Smooth muscle cell (in vitro differentiated cells): Measurements from ENCODE around the gene PFKFB3. TPM values are rescaled to one million over a fixed set of nuclear protein-coding genes. Genes with fewer than 3 reads are reported as not detected.

Experiments used
- DNase-seq: peaks from one replicate; lab custom pipeline; 2025; ENCODE audit not compliant: unreplicated experiment; lab: John Stamatoyannopoulos, UW
- H2AFZ ChIP-seq: fragments of 200-600 bp; sonication (generic); 2 replicates; pipeline ENCODE4 v1.6.0; 2016; ENCODE audit warnings: antibody characterized with exemption, low read depth, mild to moderate bottlenecking
- H3F3A ChIP-seq: fragments of 200-600 bp; sonication (generic); 2 replicates; pipeline ENCODE4 v1.6.0; 2017; ENCODE audit warnings: antibody characterized with exemption, low read depth
- H3K27ac ChIP-seq: fragments of 200-600 bp; sonication (generic); 2 replicates; pipeline ENCODE4 v1.5.1; 2016; ENCODE audit warnings: low read depth, mild to moderate bottlenecking
- H3K27me3 ChIP-seq: fragments of 200-600 bp; sonication (generic); 2 replicates; pipeline ENCODE4 v1.6.1; 2016; ENCODE audit warnings: low read depth, mild to moderate bottlenecking
- H3K36me3 ChIP-seq: fragments of 200-600 bp; sonication (generic); 2 replicates; pipeline ENCODE4 v1.5.1; 2016; ENCODE audit warnings: low read depth
- H3K4me1 ChIP-seq: fragments of 200-600 bp; sonication (generic); 2 replicates; pipeline ENCODE4 v1.5.1; 2016; ENCODE audit warnings: low read depth
- H3K4me2 ChIP-seq: fragments of 200-600 bp; sonication (generic); 2 replicates; pipeline ENCODE4 v1.6.0; 2016; ENCODE audit warnings: mild to moderate bottlenecking
- H3K4me3 ChIP-seq: fragments of 200-600 bp; sonication (generic); 2 replicates; pipeline ENCODE4 v1.5.1; 2016; ENCODE audit warnings: mild to moderate bottlenecking
- H3K79me2 ChIP-seq: fragments of 200-600 bp; sonication (generic); 2 replicates; pipeline ENCODE4 v1.6.0; 2016; ENCODE audit warnings: low read depth, mild to moderate bottlenecking
- H3K9ac ChIP-seq: fragments of 200-600 bp; sonication (generic); 2 replicates; pipeline ENCODE4 v1.6.0; 2016; ENCODE audit warnings: low read depth
- H3K9me3 ChIP-seq: fragments of 200-600 bp; sonication (generic); replicated peaks from 2 replicates; pipeline ENCODE4 v1.5.1; 2016; ENCODE audit warnings: low read depth
- H4K20me1 ChIP-seq: fragments of 200-600 bp; sonication (generic); 2 replicates; pipeline ENCODE4 v1.6.0; 2016; ENCODE audit warnings: low read depth
- WGBS: methylation state at CpG from one replicate; pipeline ENCODE4 v1.1.7; 2016; ENCODE audit warnings: low lambda C conversion rate; 5-methylcytosine and 5-hydroxymethylcytosine counted together
- polyA plus RNA-seq: library from polyadenylated mRNA; unstranded; fragments of >200 nt; fragmentation: Nextera tagmentation; extraction: Ambion mirVana; gene quantifications from 2 replicates; pipeline ENCODE4 v1.2.1, GENCODE V29; 2016
- total RNA-seq: library from RNA; depleted of rRNA; stranded (reverse); fragments of >200 nt; gene quantifications from 2 replicates; pipeline ENCODE4 v1.2.3, GENCODE V29; 2014
- TF ChIP-seq, protein P1 (sequence below): fragments of 200-600 bp; sonication (generic); IDR thresholded peaks from 2 replicates; pipeline ENCODE4 v1.5.1; 2017; ENCODE audit warnings: borderline replicate concordance, mild to moderate bottlenecking, antibody characterized with exemption; ENCODE audit not compliant: insufficient read depth, poor library complexity, severe bottlenecking

The PFKFB3 gene
- total and polyA plus RNA-seq, 2 experiments from 2014 or later: 61.3 to 68.3 TPM

DNA sequence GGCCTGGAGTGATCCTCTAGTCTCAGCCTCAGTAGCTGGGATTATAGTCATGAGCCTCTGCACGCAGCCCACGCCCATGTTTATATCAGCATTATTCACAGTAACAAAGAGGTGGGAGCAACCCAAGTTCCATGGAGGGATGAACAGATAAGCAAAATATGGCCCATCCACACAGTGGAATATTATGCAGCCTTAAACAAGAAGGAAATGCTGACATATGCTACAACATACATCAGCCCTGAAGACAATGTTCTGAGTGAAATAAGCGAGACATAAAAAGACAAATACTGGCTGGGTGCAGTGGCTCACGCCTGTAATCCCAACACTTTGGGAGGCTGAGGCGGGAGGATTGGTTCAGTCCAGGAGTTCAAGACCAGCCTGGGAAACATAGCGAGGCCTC, 21.5 kb upstream of the PFKFB3 start:
- Histone ChIP-seq H3K4me1 (no peaks in the 10 kb centered on the region), H3K79me2 (peaks cover 46% of the 10 kb centered on the region), H2AFZ (no peak overlapping the region), H3K4me2 (no peak overlapping the region), H3K4me3 (no peak overlapping the region), H3K36me3 (no peaks in the 10 kb centered on the region), H3F3A (peaks cover 18% of the 10 kb centered on the region), H3K9ac (no peak overlapping the region), H3K27me3 (no peaks in the 10 kb centered on the region), H3K27ac (no peak overlapping the region), H4K20me1 (peaks cover 12% of the 10 kb centered on the region), H3K9me3 (no peaks in the 10 kb centered on the region)
- no peak for DNase-seq
- 99% methylated on average over 6 of the region's 6 CpGs for WGBS
- TF ChIP-seq, protein P1, sequence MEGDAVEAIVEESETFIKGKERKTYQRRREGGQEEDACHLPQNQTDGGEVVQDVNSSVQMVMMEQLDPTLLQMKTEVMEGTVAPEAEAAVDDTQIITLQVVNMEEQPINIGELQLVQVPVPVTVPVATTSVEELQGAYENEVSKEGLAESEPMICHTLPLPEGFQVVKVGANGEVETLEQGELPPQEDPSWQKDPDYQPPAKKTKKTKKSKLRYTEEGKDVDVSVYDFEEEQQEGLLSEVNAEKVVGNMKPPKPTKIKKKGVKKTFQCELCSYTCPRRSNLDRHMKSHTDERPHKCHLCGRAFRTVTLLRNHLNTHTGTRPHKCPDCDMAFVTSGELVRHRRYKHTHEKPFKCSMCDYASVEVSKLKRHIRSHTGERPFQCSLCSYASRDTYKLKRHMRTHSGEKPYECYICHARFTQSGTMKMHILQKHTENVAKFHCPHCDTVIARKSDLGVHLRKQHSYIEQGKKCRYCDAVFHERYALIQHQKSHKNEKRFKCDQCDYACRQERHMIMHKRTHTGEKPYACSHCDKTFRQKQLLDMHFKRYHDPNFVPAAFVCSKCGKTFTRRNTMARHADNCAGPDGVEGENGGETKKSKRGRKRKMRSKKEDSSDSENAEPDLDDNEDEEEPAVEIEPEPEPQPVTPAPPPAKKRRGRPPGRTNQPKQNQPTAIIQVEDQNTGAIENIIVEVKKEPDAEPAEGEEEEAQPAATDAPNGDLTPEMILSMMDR: no peak

DNA sequence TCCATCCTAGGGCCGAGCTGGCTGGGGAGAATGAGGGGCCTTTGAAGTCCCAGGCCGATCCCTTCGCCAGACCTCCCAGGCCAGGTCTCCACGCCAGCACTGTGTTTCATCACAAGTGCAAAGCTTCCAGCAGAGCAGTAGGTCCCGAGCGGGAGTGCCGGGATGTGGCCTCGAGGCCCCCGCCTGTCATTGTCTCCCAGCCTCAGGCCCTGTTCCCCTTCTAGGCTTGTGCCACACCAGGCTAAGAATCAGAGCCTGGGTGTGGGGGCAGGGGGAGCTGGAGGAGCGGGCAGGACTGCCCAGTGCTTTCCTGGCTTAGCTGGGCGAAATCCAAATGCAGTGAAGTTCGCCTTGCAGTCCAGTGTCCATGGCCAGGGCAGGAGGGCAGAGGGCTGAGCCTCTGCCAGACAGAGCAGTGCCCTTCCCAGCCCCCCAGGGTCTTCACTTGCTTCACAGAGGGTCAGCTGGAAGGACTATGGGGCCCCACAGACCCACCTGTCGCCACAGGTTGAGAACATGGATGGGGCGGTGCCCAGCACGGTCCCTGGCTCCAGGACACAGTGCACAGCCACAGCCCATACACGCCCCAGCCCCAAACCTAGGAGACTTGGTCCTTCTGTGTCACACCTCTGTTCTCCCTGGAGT, 20.2 kb upstream of the PFKFB3 start:
- Histone ChIP-seq H3F3A (peaks cover 12% of the 10 kb centered on the region), H3K27ac (no peak overlapping the region), H3K36me3 (no peaks in the 10 kb centered on the region), H2AFZ (no peak overlapping the region), H4K20me1 (peaks cover 3% of the 10 kb centered on the region), H3K9ac (no peak overlapping the region), H3K4me3 (no peak overlapping the region), H3K4me2 (no peak overlapping the region), H3K9me3 (no peaks in the 10 kb centered on the region), H3K4me1 (no peaks in the 10 kb centered on the region), H3K79me2 (peaks cover 52% of the 10 kb centered on the region), H3K27me3 (no peaks in the 10 kb centered on the region)
- WGBS: 55% methylated on average over 14 of the region's 16 CpGs
- TF ChIP-seq, protein P1: no peak
- DNase-seq: no peak

DNA sequence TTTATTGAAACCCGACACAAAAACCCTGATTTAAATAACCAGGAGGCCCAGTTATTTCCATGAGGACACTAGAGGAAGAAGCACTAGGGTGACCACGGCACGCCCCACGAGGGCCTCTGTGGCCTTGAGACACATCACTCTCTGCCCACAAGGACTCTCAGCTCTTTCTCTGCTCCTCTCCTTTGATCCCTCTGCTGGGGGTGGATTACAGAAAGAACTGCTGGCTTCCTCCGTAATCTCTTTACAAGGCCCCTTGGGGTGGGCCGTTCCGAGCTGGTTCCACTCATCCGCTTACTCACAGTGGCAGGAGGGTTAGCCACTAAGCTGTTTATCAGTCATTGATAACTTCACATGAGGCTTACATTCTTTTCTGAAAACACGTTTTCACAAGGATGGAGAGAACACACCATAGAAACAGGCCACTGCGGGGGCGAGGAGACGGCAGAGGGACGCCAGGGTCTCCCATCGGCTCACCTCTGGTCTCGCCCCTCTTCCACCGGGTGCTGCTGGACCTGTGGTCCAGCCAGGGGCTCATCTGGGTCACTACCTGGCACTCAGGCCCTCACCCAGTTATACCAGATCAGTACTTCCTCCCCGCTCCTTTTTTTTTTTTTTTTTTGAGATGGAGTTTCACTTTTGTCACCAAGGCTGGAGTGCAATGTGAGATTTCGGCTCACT, 17.6 kb upstream of the PFKFB3 start:
- Histone ChIP-seq H2AFZ (no peak overlapping the region), H3K4me1 (no peaks in the 10 kb centered on the region), H3F3A (peaks cover 3% of the 10 kb centered on the region), H3K4me3 (no peak overlapping the region), H3K79me2 (peaks cover 48% of the 10 kb centered on the region), H3K27me3 (no peaks in the 10 kb centered on the region), H3K9ac (no peak overlapping the region), H4K20me1 (no peaks in the 10 kb centered on the region), H3K9me3 (no peaks in the 10 kb centered on the region), H3K4me2 (peak overlapping the region; percentile 76), H3K27ac (peak overlapping the region; percentile 84), H3K36me3 (no peaks in the 10 kb centered on the region)
- DNase-seq: peak; percentile 18
- WGBS: 19% methylated on average over 18 of the region's 18 CpGs
- TF ChIP-seq, protein P1: no peak

DNA sequence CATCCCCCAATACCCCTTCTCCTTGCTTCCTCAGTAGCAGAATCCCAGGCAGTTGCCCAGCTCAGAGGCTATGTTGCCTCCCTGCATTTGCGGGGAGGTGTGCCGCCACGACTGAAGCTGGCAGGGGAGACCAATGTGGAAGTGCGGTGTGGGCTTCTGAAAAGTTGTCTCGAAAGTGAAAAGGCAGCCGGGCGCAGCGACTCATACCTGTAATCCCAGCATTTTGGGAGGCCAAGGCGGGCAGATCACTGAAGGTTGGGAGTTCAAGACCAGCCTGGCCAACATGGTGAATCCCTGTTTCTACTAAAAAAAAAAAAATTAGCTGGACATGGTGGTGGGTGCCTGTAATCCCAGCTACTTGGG, 15.9 kb upstream of the PFKFB3 start:
- TF ChIP-seq, protein P1: no peak
- DNase-seq: no peak
- no peak overlapping the region for H3K9ac ChIP-seq
- no peaks in the 10 kb centered on the region for H3K4me1 ChIP-seq
- H3K4me3 ChIP-seq: no peak overlapping the region
- H3K79me2 ChIP-seq: peaks cover 53% of the 10 kb centered on the region
- peaks cover 6% of the 10 kb centered on the region for H4K20me1 ChIP-seq
- H3K4me2 ChIP-seq: no peak overlapping the region
- H3F3A ChIP-seq: peaks cover 3% of the 10 kb centered on the region
- WGBS: 96% methylated on average over 9 of the region's 9 CpGs
- peak overlapping the region; percentile 18 for H3K27ac ChIP-seq
- no peaks in the 10 kb centered on the region for H3K36me3 ChIP-seq
- H2AFZ ChIP-seq: no peak overlapping the region
- H3K27me3 ChIP-seq: no peaks in the 10 kb centered on the region
- H3K9me3 ChIP-seq: no peaks in the 10 kb centered on the region
